IPS-NIHi7 (cell line): ENCODE data around the gene CDC42EP5.
"Not testable (repeated sequence)": the region's sequence is repeated elsewhere in the genome, so short reads cannot be mapped to it uniquely, and the experiment has no call there.

Experiments used
- DNase-seq: peaks from one replicate; pipeline ENCODE4 v3.0.0; 2012; ENCODE audit warnings: mixed read lengths; ENCODE audit errors: extremely low spot score

The CDC42EP5 gene

DNA sequence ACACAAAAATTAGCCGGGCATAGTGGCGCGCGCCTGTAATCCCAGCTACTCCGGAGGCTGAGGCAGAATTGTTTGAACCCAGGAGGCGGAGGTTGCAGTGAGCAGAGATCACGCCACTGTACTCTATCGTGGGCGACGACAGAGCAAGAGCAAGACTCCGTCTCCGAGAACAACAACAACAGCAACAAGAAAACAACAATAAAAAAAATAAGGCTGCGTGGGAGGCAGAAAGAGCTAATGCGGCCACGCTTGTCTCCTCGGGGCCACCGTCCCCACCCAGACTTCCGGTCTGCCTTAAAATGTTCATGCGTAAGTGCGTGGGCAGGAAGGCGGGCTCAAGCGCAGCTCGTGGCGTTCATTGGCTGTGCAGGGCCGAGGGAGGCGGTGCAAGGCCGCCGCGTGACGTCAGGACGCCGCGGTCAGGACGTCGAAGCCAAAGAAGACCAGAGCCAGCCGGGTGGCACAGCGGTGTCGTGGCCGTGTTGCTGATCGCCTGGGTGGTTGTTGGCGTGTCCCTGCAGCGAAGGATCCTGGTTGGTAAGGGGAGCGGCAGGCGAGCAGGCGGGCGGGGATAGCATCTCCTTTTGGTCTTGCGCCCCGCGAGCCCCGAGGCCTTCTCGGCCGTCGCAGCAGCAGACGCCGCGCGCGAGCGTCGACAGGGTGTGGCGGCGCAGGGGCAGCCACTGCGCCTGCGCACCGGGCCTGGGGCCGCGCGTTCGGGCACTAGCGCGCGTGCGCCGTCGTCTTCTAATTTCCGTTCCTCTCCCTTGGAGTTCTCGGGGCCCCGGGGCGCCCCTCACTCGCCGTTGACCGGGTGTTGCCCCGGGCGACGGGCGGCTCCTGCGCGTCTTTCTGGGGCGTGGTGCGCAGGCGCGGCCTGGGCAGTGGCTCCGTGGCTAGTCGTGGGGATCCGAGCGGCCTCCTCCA lies 24.1 kb downstream of the CDC42EP5 start, which contains the start of gene LENG8:
TSS of gene LENG8 (plus strand) at position 426 of the 927 bp plus-strand sequence. CDS start 2,146 bp downstream, outside the sequence.
- DNase-seq = peak; percentile 95

DNA sequence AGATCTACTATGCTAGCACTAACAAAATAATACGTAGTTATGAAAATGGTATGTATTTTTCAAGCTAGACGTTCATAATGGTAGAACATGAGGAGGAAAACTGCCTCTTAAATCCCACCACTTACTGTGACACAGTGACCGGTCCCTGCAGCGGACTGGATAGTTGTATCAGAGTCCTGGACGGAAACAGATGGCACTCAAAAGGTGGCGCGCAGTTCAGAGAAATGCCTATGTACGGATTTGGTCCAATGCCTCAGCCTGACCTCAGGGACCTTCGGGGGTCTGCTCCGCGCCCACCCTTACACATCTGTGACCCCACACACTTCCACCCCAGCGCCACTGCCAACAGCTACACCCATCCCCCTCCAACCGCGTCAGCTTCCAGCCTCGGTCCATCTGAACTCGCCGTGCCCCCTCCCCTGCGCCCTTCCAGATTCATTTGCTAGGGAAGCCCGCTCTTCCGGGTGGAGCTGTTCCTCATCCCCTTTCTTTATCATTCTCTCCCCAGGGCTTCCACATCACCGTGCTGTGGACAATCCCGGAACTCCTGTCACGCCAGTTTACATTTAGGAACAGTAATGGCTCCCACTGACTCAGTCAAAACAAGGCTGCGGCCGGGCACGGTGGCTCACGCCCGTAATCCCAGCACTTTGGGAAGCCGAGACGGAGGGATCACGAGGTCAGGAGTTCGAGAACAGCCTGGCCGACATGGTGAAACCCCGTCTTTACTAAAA lies 24.9 kb downstream of the CDC42EP5 start:
- DNase-seq = peak; percentile 53

- DNase-seq = not testable (repeated sequence)
Observed at GRCh38 chr19:54446349-54446748, 26.7 kb downstream of the CDC42EP5 start.

DNA sequence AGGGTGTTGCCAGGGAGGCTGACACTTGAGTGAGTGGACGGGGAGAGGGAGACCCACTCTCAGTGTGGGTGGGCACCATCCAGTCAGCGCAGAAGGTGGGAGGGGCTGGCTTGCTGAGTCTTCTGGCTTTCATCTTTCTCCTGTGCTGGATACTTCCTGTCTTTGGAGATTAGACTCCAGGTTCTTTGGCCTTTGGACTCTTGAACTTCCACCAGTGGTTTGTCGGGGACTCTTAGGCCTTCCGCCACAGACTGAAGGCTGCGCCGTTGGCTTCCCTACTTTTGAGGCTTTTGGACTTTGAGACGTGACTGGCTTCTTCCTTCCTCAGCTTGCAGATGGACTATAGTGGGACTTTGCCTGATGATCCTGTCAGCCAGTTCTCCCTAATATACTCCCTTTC lies 28.4 kb downstream of the CDC42EP5 start:
- no peak for DNase-seq

GRCh38 chr19:54440641-54441040 lies 32.5 kb downstream of the CDC42EP5 start:
- DNase-seq = no peak

DNA sequence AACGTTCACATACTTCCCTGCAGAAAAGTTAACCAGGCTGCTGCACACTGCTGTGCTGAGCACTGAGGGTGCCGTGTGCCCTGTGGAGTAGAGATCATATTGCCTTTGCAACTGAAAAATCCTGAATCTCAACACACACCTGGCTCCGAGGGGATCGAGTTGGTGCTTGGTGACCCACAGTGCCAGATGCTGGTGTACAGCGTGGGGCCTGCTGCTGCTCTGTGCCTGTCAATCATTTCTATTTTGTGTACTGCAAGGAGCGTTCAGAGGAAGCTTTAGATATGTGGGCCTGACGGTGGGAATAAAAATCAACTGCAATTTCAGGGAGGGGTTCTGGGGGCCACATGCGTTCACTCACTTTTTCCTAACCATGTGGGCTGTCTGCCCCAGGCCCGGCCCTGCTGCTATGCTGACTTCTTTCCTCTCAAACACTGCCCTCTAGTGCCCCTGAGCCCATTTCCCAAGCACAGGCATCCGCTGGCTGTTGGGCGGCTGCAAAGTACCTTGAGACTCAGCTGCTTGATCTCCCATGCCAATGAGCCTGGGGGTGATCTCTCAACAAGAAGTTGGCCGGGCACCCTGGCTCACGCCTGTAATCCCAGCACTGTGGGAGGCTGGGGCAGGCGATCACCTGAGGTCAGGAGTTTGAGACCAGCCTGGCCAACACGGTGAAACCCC lies 33.8 kb downstream of the CDC42EP5 start:
- peak; percentile 83 for DNase-seq

GRCh38 chr19:54436628-54437252 lies 36.4 kb downstream of the CDC42EP5 start:
- DNase-seq = no peak

- no peak for DNase-seq
Observed at GRCh38 chr19:54436031-54436523, 37.0 kb downstream of the CDC42EP5 start.

- no peak for DNase-seq
Observed at GRCh38 chr19:54435551-54436016, 37.5 kb downstream of the CDC42EP5 start.

DNA sequence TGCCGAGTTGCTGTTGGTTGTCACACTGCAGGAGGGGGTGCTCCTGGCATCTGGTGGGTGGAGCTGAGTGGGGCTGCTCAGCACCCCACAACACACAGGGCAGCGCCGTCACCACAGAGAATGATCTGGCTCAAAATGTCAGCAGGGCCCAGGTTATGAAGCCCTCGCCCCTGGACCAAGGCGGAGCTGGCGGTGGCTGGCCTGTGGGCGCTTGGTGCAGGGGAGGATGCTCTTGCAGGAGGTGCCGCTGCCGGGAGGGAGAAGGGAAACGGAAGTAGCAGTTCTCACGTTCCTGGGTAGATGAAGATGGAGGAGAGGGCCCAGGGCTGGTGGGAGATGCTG lies 38.3 kb downstream of the CDC42EP5 start:
- no peak for DNase-seq

GRCh38 chr19:54434112-54434872 lies 38.8 kb downstream of the CDC42EP5 start:
- DNase-seq = no peak

- DNase-seq = no peak
Observed at GRCh38 chr19:54433697-54434096, 39.4 kb downstream of the CDC42EP5 start.

DNA sequence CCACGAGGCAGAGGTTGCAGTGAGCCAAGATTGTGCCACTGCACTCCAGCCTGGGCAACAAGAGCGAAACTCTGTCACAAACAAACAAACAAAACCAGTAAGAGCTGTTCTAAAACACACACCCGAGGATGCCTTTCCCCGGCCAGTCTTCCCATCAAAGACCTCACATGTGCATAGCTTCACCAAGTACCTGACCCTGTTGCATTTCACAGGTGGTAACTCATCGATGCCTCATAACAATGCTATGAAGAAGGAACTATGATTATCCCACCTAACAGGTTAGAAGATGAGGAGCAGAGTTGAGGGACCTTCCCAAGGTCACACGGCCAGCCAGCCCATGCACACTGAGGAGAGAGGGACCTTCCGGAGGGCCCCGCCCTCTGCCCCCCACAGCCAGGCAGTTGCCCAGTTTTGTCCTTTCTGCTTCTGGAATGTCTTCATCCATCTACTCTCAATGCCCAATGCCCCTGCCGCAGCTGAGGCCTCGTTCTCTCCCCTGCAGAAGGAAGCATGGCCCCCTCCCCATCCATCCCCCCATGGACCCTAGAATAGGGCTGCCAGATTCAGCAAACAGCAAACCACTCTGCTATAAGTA lies 40.9 kb downstream of the CDC42EP5 start:
- DNase-seq = no peak

DNA sequence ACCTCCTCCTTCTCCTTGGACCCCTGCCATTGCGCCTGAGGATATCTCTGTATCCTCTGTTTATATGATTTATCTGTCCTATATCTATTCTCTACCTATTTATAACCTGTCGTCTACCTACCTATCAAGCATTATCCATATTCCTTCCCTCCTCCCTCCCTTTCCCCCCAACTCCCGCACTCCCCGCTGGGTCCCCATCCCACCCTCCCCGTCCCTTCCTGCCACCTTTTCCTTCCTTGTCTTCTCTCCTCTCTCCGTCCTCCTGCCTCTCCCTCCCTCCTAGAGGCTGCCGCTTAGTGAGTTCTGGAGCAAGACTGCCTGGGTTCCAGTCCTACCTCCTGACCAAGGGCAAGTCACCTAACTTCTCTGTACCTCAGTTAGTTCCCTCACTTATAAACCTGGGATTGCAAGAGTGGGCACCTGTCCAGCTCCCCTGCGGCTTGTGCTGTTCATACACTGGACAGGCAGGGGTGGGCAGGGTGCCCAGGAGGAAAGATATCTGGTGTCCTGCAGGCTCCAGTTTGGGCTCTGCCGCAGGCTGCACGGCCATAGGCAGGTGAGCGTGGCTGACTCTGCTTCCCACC lies 41.7 kb downstream of the CDC42EP5 start:
- no peak for DNase-seq

GRCh38 chr19:54430306-54431254 lies 42.5 kb downstream of the CDC42EP5 start:
- DNase-seq = peak; percentile 90

DNA sequence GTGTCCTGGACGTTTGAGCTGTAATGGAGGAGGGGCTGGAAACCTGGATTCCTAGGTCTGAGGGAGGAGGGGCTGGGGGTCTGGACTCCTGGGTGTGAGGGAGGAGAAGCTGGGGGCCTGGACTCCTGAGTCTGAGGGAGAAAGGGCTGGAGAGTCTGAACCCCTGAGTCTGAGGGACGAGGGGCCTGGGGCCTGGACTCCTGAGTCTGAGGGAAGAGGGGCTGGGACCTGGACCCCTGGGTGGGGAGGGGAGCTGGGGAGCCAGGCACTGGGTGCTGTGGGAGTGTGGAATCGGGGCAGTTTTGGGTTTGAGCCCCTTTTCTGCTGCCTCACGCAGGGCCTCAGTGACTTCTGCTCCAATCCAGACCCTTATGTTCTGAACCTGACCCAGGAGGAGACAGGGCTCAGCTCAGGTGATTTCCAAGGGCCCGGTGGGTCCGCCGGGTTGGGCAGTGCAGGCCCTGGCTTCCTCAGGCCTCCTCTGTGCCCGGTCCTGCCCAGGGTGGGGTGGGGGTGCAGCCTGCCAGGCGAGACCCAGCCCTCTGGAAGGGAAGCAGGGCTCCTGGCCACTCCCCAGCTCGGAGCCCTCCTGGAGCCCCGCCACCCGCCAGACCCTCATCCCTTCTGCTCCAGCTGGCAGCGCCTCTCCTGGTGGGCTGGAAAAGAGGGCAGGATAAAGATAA lies 43.4 kb downstream of the CDC42EP5 start:
- no peak for DNase-seq

DNA sequence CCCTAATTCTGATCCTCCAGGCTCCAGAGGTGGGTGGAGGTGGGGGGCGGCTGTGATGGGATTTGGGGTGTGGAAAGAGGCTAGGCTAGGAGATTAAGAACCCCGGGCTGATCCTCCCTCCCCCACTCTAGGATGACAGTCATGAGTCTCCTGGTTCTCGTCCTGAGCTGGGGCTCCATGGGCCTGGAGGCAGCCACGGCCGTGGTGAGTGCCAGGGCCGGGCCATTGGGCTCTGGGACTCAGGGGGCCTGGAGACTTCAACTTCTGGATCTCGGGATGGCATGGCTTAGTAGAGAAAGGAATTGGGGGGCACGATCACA lies 44.0 kb downstream of the CDC42EP5 start:
- no peak for DNase-seq
